ENCODE results near the gene TNK1. TPM values are rescaled to one million over a fixed set of nuclear protein-coding genes. Genes with fewer than 3 reads are reported as not detected.
A peak's percentile ranks its signal among the peaks of the same experiment; 100 is the strongest.

TNK1 gene
- total and polyA plus RNA-seq, 2 of the 8 experiments (the other 6 are each of a cell fraction or from before 2014, with no cell fraction given): 7.6 to 9.5 TPM

- H4K91ac ChIP-seq (replicated peaks; ENCODE audit: insufficient read length, low read length): no peak overlapping the region
- H3K14ac ChIP-seq (ENCODE audit: insufficient read length): no peak overlapping the region
- DNase-seq (ENCODE audit: low read depth in 1 of 2, low spot score in 2 of 2): no peak
- no peak overlapping the region; the same call in 1 of the 2 replicates for H2AK5ac ChIP-seq (ENCODE audit: low read depth, low read length)
- no peak overlapping the region for H4K5ac ChIP-seq (ENCODE audit: insufficient read length, low read depth, low read length)
- H2AFZ ChIP-seq (ENCODE audit: low read length): no peak overlapping the region
- H4K20me1 ChIP-seq (replicated peaks in 1 of 2; ENCODE audit: control insufficient read depth in 1 of 2, insufficient read depth in 2 of 2, low read length in 2 of 2): peaks cover 0 to 2% of the 10 kb centered on the region in 2 experiments
- H3K23me2 ChIP-seq (ENCODE audit: low read depth, low read length): peaks cover 15% of the 10 kb centered on the region; the same call in 1 of the 2 replicates
- peak overlapping the region; percentile 92 to 98 for H3K4me2 ChIP-seq (ENCODE audit: insufficient read depth in 1 of 2, low read depth in 2 of 2, low read length in 2 of 2)
- no peaks in the 10 kb centered on the region for H3K79me1 ChIP-seq (ENCODE audit: low read depth, low read length)
- H2BK15ac ChIP-seq (ENCODE audit: low read length): no peak overlapping the region
- no peak overlapping the region for H3K27ac ChIP-seq (ENCODE audit: low read depth, low read length)
- FAIRE-seq: no peak
- peaks cover 0 to 19% (median 10%) of the 10 kb centered on the region in 4 experiments; a peak in 6 of 7 replicates for H3K4me1 ChIP-seq (replicated peaks in 1 of 4; ENCODE audit: control insufficient read depth in 3 of 4, insufficient read depth in 4 of 4, low read length in 3 of 4)
- H3K4ac ChIP-seq (replicated peaks; ENCODE audit: insufficient read length, low read depth, low read length): peak overlapping the region; percentile 57
- H3K18ac ChIP-seq (ENCODE audit: extremely low read depth, low read length): no peak overlapping the region
- no peak overlapping the region for H2BK20ac ChIP-seq (ENCODE audit: low read length)
- H3K56ac ChIP-seq (replicated peaks; ENCODE audit: insufficient read length, low read depth, low read length): no peak overlapping the region
- no peaks in the 10 kb centered on the region for H3K9me3 ChIP-seq (ENCODE audit: insufficient read depth in 2 of 2, low read depth in 1 of 2, low read length in 1 of 2)
- no peak overlapping the region for H2BK12ac ChIP-seq (ENCODE audit: low read depth, low read length)
- no peak overlapping the region for H2BK5ac ChIP-seq (ENCODE audit: low read depth, low read length)
- peak overlapping the region in 3 of 4 experiments; percentile 84 to 96 (median 85); a peak in 4 of 8 replicates for H3K4me3 ChIP-seq (ENCODE audit: extremely low read depth in 1 of 4, insufficient read depth in 2 of 4, low read depth in 3 of 4, low read length in 4 of 4)
- no peaks in the 10 kb centered on the region for H3K36me3 ChIP-seq (ENCODE audit: control insufficient read depth in 2 of 4, insufficient read depth in 4 of 4, low read length in 3 of 4)
- H3K27me3 ChIP-seq (replicated peaks in 1 of 4; ENCODE audit: control insufficient read depth in 3 of 4, extremely low read depth in 1 of 4, insufficient read depth in 3 of 4, low read length in 3 of 4): no peaks in the 10 kb centered on the region
- no peak overlapping the region for H2BK120ac ChIP-seq (replicated peaks; ENCODE audit: low read depth, low read length)
- no peak overlapping the region for H3K23ac ChIP-seq (ENCODE audit: insufficient read length)
- ChIA-PET POLR2A (ENCODE audit: partially characterized antibody) (interaction anchor here (0.6 to 7.8 kb wide), 22 partner anchors 15 to 225 kb away, joined by 3 to 91 read pairs (median 3); partner anchors contain the start of genes FGF11, GPS2, POLR2A and TMEM256), CTCF (ENCODE audit: partially characterized antibody) (interaction anchor here (0.8 to 6.5 kb wide), 20 partner anchors 9 to 208 kb away, joined by 3 to 56 read pairs (median 5); partner anchors contain the start of genes ACAP1, SENP3, SLC2A4 and TMEM102)
- H3K79me2 ChIP-seq (ENCODE audit: control insufficient read depth in 1 of 2, insufficient read depth in 2 of 2, low read length in 2 of 2): no peaks in the 10 kb centered on the region
- H4K8ac ChIP-seq (ENCODE audit: extremely low read depth, insufficient read depth, low read length): no peak overlapping the region
- no peak overlapping the region for H3K9ac ChIP-seq (replicated peaks in 1 of 4; ENCODE audit: extremely low read depth in 1 of 4, low read depth in 3 of 4, low read length in 3 of 4)
- 93% methylated on average over 32 of the region's 37 CpGs; no CpG with 5 or more reads in 1 of the 2 experiments for WGBS, 2 experiments (ENCODE audit: extremely low coverage in 1 of 2, insufficient coverage in 1 of 2, insufficient read length in 1 of 2, insufficient replicate concordance in 2 of 2, low coverage in 1 of 2, low lambda C conversion rate in 2 of 2, missing lambda C conversion rate in 1 of 2)
- no peak for TF ChIP-seq CBX8 (IDR thresholded peaks at IDR 0.05; ENCODE audit: borderline replicate concordance, low read depth, low read length)
- no peak for TF ChIP-seq SP4 (IDR thresholded peaks at IDR 0.05; ENCODE audit: low read length)
- no peak for TF ChIP-seq ATF3 (IDR thresholded peaks at IDR 0.05; ENCODE audit: insufficient read depth, low read depth, low read length)
- TF ChIP-seq KDM4A (IDR thresholded peaks at IDR 0.05; ENCODE audit: low read depth, low read length, severe bottlenecking): no peak
- TF ChIP-seq SP1 (IDR thresholded peaks at IDR 0.05; ENCODE audit: low read depth, low read length): no peak
- TF ChIP-seq CTCF (IDR thresholded peaks at IDR 0.05; ENCODE audit: control extremely low read depth in 1 of 3, insufficient read depth in 1 of 3, low read depth in 1 of 3, low read length in 3 of 3): no peak
These were observed 27.8 kb upstream of the TNK1 start for GRCh38 chr17:7352910-7353635.
